Stimulated activated CD8-positive, alpha-beta memory T cell treated with anti-CD3 and anti-CD28 coated beads, Interleukin-7, amount 100 ng/mL, for 1 hour (primary cell): ENCODE data around the gene WTIP.
"Not testable (repeated sequence)": the region's sequence is repeated elsewhere in the genome, so short reads cannot be mapped to it uniquely, and the experiment has no call there.

ENCODE experiments used
- DNase-seq, 2 donors: peaks; one replicate each; pipeline ENCODE4 v3.0.0-alpha.2; 2020; ENCODE audit warnings: low read depth in 2 of 2

Gene WTIP

DNA sequence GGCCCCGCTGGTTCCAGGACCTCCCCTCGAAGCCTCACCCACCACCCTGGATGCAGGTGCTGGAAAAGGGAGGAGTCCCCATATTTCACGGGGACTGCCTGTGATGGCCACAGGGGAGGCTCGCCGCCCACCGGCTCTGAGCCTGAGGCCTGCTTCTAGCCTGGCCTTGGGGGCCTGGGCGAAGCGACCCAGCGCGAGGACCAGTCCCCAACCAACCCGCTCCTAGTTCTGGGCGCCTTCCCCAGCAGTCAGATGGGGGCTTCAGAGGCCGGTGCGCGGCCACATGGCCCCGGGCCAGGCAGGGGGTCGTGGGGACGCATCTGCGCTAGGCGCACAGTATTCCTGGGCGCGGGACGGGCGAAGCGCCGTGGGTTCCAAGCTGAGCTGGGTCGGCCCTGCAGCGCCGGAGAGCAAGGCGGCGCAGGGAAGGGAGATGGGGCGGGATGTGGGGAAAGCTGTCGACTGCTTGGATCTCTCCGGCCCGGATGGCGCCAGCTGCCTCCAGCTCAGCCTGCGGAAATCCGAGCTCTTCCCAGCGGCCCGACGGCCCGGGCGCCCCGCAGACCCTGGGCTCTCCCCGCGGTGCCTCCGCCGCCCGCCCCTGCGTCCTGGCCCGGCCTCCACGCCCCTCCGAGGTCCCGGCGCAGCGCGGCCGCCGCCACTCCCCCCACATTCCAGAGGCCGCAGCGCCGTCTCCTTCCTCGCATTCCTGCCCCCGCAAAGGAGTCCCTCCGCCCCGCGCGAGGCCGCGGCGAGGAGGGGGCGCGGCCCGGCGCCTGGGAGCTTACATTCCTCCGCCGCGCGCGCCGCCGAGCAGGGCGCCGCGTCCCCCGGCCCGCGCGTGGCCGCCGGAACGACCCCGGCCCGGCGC, at the start of gene WTIP:
Gene WTIP (plus strand): TSS at position 788 of the 871 bp plus-strand sequence. CDS start 217 bp downstream, outside the sequence.
- no peak for DNase-seq

DNA sequence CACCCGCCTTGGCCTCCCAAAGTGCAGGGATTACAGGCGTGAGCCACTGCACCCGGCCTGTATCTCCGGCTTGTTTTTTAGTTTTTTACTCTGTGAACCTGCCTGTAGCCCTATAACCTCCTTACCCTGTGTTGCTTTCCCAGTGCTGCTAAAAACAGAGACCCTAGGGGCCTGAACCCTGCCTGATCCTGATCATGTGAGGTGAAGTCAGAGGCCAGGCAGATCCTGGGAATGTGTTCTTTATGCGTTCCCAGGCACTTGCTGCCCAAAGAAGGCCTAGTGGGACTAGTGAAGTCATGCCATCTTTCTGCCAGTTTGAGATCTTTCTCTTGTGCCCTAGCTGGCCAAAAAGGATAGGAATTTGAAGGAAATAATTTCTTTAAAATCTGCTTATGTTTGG, 48.8 kb upstream of the WTIP start:
- DNase-seq = no peak

DNA sequence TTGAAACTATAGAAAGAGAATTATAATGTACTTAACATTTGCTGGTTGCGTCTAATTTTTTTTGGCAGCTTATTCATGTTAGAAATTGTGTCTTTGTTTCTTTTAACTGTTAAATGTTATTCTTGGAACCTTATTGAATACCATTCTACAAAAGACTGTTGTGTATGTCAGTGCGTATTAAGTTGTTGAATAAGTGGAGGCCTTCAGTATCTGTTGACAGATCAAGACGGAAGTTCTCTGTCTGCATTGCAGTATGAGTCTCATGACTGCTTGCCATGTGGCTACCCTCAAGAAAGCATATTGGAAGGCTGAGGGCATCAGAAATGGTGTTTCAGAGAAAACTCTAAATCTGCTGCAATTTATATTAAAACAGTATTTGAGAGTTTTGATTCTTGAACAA, 44.8 kb upstream of the WTIP start:
- no peak for DNase-seq

DNA sequence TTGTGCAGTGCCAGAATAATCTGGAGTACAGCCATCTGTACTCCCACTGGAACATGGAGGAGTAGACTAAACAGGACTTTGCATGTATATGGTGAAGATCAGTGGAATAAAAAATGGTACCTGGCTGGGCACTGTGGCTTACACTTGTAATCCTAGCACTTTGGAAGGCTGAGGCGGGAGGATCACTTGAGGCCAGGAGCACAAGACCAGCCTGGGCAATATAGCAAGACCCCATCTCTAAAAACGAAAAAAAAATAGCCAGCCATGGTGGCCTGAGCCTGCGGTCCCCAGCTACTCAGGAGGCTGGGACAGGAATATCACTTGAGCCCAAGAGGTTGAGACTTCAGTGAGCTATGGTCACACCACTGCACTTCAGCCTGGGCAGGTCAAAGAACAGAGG, 33.4 kb upstream of the WTIP start:
- no peak for DNase-seq

DNA sequence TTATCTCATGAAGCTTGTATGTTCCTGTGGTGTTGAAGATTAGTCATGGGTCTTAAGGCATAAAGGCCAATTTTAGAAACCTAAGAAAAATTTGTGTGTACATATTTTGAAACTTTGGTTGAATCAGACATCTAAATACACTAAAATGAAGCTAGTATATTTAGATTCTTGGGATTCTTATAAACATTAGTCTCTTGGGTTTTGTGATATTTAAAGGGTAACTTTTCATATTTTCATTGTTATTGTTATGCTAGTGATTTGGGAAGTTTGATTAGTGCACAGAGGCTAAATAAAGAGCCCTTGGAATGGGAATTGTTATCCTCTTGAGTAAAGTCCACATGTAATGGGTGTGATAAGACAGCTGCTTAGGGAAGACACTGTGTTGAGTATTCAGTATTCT, 28.8 kb upstream of the WTIP start:
- DNase-seq = no peak

DNA sequence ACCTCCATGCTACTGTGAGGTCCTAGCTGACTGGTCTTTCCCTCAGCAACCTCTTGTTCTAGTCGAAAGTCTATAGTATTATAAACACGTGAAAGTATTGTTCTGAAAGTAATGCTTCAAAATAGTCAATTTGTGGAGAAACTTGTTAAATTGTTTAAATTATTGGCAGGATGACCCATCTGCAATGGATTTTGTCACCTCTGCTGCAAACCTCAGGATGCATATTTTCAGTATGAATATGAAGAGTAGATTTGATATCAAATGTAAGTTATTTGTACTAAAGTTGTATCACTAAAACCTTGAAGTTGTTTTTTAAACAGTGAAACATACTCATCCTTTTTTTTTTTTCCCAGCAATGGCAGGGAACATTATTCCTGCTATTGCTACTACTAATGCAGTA, 27.5 kb upstream of the WTIP start:
- no peak for DNase-seq

DNA sequence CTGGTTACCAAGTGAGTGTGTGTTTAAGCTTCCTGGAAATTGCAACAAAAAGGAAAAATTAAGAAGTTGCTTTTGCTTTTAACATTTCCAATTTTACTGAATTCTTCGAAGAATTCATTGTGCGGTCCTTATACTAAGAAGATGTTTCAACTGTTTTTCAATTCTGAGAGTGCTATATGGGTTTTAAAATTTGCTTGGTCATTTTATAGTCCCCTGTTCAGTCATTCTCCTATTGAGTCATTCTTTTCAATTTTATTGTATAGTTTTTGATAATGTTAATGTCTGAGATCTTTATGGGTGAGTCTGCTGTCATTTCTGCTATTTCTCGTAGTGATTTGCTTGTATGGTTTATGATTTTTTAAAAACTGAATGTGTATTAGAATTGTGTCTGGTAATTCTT, 26.9 kb upstream of the WTIP start:
- no peak for DNase-seq

DNA sequence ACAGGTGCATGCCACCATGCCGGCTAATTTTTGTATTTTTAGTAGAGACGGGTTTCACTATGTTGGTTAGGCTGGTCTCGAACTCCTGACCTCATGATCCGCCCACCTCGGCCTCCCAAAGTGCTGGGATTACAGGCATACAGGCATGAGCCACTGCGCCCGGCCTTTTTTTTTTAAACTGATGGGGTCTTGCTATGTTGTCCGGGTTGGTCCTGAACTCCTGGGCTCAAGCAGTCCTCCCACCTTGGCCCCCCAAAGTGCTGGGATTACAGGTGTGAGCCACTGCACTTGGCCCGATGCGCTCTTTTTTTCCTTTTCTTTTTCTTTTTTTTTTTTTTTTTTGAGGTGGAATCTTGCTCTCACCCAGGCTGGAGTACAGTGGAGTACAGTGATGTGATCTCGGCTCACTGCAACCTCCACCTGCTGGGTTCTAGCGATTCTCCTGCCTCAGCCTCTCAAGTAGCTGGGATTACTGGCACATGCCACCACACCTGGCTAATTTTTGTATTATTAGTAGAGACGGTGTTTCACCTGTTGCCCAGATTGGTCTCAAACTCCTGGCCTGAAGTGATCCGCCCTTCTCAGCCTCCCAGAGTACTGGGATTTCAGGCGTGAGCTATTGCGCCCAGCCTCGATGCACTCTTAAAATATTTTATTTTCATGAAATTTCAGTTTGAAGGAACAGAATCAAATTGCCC, 25.6 kb upstream of the WTIP start:
- DNase-seq = not testable (repeated sequence)

DNA sequence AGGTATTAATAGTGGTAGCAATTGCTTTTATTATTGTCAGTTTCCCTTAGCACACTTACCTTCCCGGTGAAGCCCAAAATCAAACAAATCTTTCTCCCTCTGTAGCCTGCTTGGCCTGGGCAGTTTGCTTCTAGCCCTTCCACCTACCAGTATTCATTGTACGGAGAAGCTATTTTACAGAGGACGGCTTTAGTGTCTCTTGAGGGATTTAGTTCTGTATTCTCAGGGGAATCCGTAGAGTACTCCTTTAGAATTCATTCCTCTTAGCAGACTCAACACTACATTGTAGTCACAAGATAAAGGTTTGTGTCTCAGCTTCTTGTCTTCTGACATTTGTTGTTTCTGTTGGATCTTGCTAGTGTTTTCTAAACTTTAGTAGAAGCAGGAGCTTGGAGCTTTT, 24.1 kb upstream of the WTIP start:
- DNase-seq = no peak

DNA sequence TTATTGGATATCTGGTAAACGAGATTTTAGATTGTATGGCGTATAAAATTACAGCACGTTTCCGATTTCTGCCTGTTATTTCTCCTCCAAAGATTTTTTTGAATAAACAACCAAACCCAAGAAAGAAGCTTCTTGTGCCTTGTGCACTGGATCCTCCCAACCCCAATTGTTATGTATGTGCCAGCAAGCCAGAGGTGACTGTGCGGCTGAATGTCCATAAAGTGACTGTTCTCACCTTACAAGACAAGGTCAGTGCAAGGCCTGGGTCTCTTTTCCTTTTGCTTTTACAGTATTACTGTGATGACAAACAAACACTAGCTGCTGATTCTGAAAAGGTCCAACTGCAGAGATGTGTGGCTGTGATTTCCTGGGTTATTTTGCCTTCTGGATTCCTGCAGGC, 22.9 kb upstream of the WTIP start:
- DNase-seq = no peak

DNA sequence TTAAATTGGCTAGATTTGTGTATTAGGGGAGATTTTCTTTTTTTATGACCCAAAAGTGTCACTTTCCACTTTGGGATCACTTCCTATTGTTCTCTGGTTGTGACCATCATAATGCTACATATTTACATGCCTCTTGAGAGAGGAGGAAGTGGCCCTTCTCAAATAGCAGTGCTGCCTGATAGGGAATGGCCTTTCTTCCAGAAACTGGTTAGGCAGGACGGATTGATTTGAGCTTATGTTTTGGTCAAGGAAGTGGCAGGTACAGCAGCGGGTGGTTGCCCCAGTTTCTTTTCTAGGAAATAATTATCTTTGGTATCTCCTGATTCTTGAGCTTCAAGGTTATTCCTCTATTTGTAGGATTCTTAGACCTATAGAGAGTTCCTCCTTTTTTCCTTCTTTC, 21.9 kb upstream of the WTIP start:
- DNase-seq = no peak

DNA sequence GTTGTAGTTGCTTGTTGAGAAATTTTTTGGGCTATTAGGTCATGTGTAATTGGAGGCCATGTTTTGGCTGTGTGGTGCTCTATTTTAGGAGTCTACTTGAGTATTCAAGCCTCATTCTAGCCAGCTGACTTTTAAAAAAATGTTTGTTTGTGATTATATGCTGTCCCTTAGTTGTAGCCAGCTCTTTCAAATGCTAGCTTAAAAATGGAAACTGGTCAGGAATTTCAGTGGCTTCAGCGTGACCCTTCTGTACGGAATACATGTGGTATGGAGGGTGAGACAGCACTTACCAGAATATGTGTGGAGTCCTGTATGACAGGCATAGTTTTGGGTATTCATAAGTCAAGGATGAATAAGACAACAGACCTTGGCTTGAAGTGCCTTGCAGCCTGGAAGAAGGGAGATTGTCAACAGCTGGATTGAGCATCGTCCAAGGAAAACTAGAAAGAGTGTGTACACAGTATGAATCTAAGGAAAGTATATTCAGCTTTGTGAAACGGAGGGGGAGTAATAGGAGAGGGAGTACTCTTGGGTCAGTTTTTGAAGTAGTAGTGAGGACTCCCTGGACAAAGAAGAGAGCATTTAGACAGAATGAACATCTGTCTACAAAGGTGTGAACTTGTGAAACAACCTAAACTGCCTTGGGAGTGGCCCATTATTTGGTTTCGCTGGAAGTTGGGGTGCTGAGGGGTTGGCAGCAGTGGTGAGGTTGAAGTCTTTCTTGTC, 20.0 kb upstream of the WTIP start:
- DNase-seq = no peak

DNA sequence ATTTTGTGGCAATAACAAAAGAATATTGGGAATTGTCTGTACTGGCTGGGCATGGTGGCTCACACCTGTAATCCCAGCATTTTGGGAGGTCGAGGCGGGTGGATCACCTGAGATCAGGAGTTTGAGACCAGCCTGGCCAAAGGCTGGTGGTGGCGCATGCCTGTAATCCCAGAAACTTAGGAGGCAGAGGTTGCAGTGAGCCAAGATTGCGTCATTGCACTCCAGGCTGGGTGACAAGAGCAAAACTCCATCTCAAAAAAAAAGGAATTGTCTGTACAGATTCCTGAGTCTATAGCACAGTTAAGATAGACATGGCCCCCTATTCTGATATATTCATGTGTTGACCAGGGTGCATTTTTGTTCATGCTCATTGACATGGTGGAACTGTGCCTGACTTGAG, 16.8 kb upstream of the WTIP start:
- not testable (repeated sequence) for DNase-seq

DNA sequence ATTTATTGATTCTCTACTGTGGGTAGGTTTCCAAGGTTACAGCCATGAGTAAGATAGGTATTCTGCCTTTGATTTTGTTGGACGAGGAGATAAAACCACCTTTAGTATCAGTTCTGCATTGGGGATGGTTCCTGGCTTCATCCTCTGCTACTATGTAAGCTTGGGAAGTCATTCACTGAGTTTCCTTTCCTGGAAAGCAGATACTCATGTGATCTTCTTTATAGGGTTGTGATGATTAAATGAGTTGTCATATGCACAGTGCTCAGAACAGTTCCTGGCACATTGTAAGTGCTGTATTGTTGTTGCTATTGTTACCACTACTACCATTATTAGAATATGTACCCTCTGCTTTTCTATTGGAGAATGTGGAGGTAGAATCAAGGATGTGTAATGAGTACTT, 13.1 kb upstream of the WTIP start:
- no peak for DNase-seq

DNA sequence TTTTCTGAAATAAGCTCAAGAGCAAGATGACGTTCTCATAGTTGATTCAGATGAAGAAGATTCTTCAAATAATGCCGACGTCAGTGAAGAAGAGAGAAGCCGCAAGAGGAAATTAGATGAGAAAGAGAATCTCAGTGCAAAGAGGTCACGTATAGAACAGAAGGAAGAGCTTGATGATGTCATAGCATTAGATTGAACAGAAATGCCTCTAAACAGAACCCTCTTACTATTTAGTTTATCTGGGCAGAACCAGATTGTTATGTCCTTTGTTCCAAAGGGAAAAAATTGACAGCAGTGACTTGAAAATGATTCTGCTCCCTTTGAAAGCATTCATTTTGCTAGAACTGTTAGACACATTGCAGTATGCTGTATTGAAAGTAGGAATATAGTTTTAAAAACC, 12.5 kb upstream of the WTIP start:
- not testable (repeated sequence) for DNase-seq

DNA sequence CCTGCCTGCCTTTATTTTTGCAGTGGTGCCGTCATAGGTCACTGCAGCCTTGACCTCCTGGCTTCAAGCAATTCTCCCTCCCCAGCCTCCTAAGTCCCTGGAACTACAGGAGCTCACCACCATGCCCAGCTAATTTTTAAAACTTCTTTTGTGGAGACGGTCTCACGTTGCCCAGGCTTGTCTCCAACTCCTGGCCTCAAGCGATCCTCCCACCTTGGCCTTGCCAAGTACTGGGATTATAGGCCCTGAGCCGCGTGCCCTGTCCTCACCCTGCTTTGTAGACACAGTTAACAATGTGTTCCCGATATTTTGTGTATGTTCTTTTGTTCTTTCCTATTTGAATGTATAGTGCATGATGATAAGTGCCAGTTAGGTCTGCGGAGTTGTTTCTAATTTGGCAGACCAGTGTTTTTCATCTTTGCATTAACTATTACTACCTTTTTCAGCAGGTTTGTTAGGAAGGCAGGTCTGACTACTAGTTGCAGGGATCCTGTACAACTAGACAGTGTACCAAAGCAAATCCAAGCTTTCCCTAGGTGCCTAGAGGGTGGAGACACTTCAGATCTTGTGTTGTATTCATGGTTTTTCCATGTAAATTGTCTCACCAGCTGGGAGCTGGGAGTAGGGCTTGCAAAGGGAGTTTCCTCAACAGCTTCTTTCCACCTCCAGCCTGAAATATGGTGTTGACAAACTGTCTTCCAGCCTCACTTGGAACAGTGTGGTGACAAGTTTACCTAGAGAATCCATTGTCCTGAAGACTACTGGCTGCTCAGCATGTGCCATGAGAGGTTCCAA, 9.5 kb upstream of the WTIP start:
- no peak for DNase-seq

DNA sequence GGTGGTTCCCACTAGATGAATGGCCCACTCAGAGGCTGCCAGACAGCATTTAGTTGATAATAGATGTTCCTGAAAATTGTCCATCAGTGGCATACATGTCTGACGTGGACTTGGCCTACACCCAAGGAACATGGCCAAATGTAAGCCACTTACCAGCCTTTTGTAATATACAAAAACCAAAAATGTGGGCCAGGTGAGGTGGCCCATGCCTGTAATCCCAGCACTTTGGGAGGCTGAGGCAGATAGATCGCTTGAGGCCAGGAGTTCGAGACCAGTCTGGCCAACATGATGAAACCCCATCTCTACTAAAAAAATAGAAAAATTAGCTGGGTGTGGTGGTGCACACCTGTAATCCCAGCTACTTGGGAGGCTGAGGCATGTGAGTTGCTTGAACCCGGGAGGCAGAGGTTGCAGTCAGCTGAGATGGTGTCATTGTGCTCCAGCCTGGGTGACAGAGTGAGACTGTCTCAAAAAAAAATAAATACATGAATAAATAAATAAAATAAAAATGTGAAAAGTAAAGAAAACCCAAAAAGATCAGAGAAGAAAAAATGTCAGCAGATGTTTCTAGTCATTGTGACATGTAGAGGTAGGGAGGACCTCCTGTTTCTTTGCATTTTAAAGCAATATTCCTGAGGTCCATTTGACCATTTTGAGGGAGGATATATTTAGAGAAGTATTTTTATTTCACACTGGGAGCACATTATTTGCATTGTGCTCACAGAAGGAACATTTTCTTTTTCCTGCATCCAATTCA, 7.1 kb upstream of the WTIP start:
- no peak for DNase-seq

DNA sequence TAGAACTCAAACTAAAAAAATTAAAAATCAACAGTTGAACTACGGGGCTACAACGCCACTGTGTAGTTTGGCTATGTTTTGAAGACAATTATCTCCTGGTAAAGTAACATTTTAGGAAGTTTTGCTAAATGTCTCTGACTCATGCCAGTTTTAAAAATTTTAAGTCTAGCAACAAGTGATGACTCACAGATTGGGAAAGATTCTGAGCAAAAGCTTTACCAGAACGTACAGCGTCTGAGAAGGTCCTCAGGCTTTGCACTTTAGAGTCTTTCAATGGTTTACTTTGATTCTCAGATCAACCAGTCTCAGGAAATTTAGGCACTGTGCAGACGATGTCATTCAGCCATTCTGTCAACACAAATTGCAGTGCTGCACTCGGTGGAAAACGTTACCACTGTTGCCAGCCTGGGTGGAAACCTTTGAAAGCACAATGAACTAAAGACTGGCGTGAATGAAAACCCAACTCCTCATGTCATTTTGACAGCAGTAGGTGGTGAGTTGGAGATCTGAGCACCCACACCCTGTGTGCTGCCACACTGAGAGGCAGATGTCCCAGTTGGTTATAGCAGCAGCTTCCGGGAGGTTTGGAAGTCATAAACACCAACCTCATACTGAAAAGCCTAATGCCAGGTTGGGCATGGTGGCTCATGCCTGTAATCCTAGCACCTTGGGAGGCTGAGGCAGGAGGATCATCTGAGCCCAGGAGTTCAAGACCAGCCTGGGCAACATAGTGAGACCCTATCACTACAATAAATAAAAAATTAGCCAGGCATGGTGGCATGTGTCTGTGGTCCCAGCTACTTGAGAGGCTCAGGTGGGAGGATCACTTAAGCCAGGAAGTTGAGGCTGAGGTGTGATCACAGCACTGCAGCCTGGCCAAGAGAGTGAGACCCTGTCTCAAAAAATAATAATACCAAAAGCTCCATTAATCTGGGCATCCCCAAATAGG, 6.3 kb upstream of the WTIP start:
- no peak for DNase-seq

DNA sequence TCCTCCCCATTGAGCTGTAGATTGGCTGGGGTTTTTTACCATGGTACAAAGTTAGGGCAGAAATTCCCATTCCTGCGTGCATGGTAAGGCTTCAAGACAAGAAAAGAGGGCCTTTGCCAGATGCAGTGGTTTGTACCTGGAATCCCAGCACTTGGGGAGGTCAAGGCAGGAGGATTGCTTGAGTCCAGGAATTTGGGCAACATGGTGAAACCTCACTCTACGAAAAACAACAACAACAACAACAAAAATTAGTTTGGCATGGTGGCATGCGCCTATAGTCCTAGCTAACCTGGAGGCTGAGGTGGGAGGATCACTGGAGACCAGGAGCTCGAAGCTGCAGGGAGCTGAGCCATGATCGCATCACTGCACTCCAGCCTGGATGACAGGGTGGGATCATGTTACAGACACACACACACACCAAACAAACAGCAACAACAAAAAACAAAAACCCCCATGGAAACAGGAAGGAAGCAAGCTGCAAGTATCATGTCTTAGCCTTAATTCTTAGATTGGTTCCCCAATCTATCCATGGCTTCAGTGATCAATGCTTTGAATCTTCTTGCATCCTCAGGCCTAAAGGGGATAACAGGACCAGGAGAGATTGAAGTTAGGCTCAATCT, 5.5 kb upstream of the WTIP start:
- no peak for DNase-seq
